Thyroid gland (tissue), 4 donors: ENCODE data around the gene SOX4.

Source experiments
- POLR2A ChIP-seq, 2 donors: fragments of 450-650 bp; IDR thresholded peaks; one replicate each; pipeline ENCODE4 v1.6.1; 2017; ENCODE audit warnings: antibody characterized with exemption in 2 of 2, mild to moderate bottlenecking in 2 of 2, moderate library complexity in 1 of 2
- TF ChIP-seq, protein P1 (sequence below), 6 experiments: fragments of 200-600 bp in 3 of 6; fragments of 450-650 bp in 3 of 6; sonication (generic) in 3 of 6; IDR thresholded peaks; one replicate each; pipeline ENCODE4 v1.5.1; 2016 to 2019; ENCODE audit warnings: antibody characterized with exemption in 6 of 6, mild to moderate bottlenecking in 2 of 6, inconsistent platforms in 1 of 6, moderate library complexity in 1 of 6

DNA sequence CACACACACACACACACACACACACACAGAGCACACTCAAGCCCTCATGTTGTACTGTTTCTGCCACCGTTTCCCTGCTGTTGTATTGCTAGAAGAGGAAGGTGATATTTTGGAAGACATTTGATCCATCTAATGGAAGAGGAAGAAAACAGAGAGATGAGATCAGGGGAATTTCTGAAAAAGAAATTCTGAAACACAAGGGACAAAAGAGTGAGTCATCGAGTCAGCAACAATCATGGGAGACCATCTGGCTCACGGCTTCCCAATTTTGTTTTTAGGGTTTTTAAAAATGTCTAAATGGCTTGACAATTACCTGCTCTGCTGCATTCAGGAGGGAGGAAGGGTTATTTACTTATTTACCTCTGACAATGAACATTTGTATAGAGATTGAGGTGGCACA, 22.0 kb downstream of the SOX4 start:
- no peak for TF ChIP-seq POLR2A (IDR thresholded peaks at IDR 0.05)
- TF ChIP-seq, protein P1, sequence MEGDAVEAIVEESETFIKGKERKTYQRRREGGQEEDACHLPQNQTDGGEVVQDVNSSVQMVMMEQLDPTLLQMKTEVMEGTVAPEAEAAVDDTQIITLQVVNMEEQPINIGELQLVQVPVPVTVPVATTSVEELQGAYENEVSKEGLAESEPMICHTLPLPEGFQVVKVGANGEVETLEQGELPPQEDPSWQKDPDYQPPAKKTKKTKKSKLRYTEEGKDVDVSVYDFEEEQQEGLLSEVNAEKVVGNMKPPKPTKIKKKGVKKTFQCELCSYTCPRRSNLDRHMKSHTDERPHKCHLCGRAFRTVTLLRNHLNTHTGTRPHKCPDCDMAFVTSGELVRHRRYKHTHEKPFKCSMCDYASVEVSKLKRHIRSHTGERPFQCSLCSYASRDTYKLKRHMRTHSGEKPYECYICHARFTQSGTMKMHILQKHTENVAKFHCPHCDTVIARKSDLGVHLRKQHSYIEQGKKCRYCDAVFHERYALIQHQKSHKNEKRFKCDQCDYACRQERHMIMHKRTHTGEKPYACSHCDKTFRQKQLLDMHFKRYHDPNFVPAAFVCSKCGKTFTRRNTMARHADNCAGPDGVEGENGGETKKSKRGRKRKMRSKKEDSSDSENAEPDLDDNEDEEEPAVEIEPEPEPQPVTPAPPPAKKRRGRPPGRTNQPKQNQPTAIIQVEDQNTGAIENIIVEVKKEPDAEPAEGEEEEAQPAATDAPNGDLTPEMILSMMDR (IDR thresholded peaks at IDR 0.05): no peak
